Neural progenitor cell (in vitro differentiated cells): ENCODE measurements around the gene FFAR3. TPM values are rescaled to one million over a fixed set of nuclear protein-coding genes. Genes with fewer than 3 reads are reported as not detected.
"Not testable (repeated sequence)": the region's sequence is repeated elsewhere in the genome, so short reads cannot be mapped to it uniquely, and the experiment has no call there.

Experiments used
- DNase-seq: peaks from one replicate; pipeline ENCODE4 v3.0.0-alpha.2; 2016; ENCODE audit warnings: low spot score
- H2AFZ ChIP-seq: fragments of 200-600 bp; sonication (generic); replicated peaks from 2 replicates; pipeline ENCODE4 v1.6.1; 2016; ENCODE audit warnings: antibody characterized with exemption
- H3F3A ChIP-seq: fragments of 200-600 bp; sonication (generic); 2 replicates; pipeline ENCODE4 v1.6.1; 2016; ENCODE audit warnings: antibody characterized with exemption, low read depth
- H3K27ac ChIP-seq: fragments of 200-600 bp; sonication (generic); 2 replicates; pipeline ENCODE4 v1.5.1; 2016; ENCODE audit warnings: mild to moderate bottlenecking
- H3K27me3 ChIP-seq: fragments of 200-600 bp; sonication (generic); 2 replicates; pipeline ENCODE4 v1.6.1; 2016; ENCODE audit warnings: mild to moderate bottlenecking, moderate library complexity
- H3K36me3 ChIP-seq: fragments of 200-600 bp; sonication (generic); 2 replicates; pipeline ENCODE4 v1.5.1; 2016
- H3K4me1 ChIP-seq: fragments of 200-600 bp; sonication (generic); 2 replicates; pipeline ENCODE4 v1.6.1; 2016; ENCODE audit warnings: mixed run types
- H3K4me2 ChIP-seq: fragments of 200-600 bp; sonication (generic); 2 replicates; pipeline ENCODE4 v1.6.1; 2016
- H3K4me3 ChIP-seq: fragments of 200-600 bp; sonication (generic); 2 replicates; pipeline ENCODE4 v1.5.1; 2016
- H3K79me2 ChIP-seq: fragments of 200-600 bp; sonication (generic); 2 replicates; pipeline ENCODE4 v1.6.1; 2016; ENCODE audit warnings: low read depth
- H3K9ac ChIP-seq: fragments of 200-600 bp; sonication (generic); 2 replicates; pipeline ENCODE4 v1.6.1; 2016
- H3K9me3 ChIP-seq: fragments of 200-600 bp; sonication (generic); 2 replicates; pipeline ENCODE4 v1.5.1; 2016; ENCODE audit warnings: low read depth
- H4K20me1 ChIP-seq: fragments of 200-600 bp; sonication (generic); 2 replicates; pipeline ENCODE4 v1.6.1; 2016; ENCODE audit warnings: low read depth
- H3K27ac Mint-ChIP-seq: 3 replicates; pipeline ENCODE4 v1.8.0; 2021; ENCODE audit warnings: mixed read lengths
- H3K27me3 Mint-ChIP-seq: 2 replicates; pipeline ENCODE4 v1.8.0; 2022; ENCODE audit warnings: low read depth, mild to moderate bottlenecking, inconsistent platforms, moderate library complexity, mixed read lengths; ENCODE audit not compliant: insufficient read depth
- H3K36me3 Mint-ChIP-seq: 3 replicates; pipeline ENCODE4 v1.8.0; 2021; ENCODE audit warnings: mixed read lengths
- H3K4me1 Mint-ChIP-seq: 3 replicates; pipeline ENCODE4 v1.8.0; 2021; ENCODE audit warnings: mixed read lengths
- H3K4me3 Mint-ChIP-seq: 3 replicates; pipeline ENCODE4 v1.8.0; 2021; ENCODE audit warnings: mild to moderate bottlenecking, moderate library complexity, mixed read lengths
- H3K9me3 Mint-ChIP-seq: 3 replicates; pipeline ENCODE4 v1.8.0; 2020; ENCODE audit warnings: mixed read lengths
- CTCF ChIP-seq: fragments of 200-600 bp; sonication (generic); IDR thresholded peaks from 2 replicates; pipeline ENCODE4 v1.5.1; 2017; ENCODE audit warnings: antibody characterized with exemption, mild to moderate bottlenecking
- EZH2 ChIP-seq: fragments of 200-600 bp; sonication (generic); IDR thresholded peaks from 2 replicates; pipeline ENCODE4 v1.6.1; 2017; ENCODE audit warnings: antibody characterized with exemption, mild to moderate bottlenecking, moderate library complexity
- EZH2phosphoT487 ChIP-seq: fragments of 200-600 bp; sonication (generic); IDR thresholded peaks from 2 replicates; pipeline ENCODE4 v1.6.1; 2017; ENCODE audit warnings: antibody characterized with exemption
- total RNA-seq: library from RNA; depleted of rRNA; stranded (reverse); fragments of >200 nt; gene quantifications from 2 replicates; pipeline ENCODE4 v1.2.3, GENCODE V29; 2015; ENCODE audit warnings: low replicate concordance

Gene FFAR3
- total RNA-seq, 1 donor from 2014 or later: not detected

GRCh38 chr19:35355791-35356460 lies 2.3 kb upstream of the FFAR3 start:
- Histone ChIP-seq H2AFZ (no peak overlapping the region), H3K9me3 (no peaks in the 10 kb centered on the region), H3K4me2 (no peak overlapping the region), H3K79me2 (no peaks in the 10 kb centered on the region), H3K27me3 (peaks cover 5% of the 10 kb centered on the region), H3K4me3 (no peak overlapping the region), H3F3A (no peaks in the 10 kb centered on the region), H3K4me1 (no peaks in the 10 kb centered on the region), H3K36me3 (no peaks in the 10 kb centered on the region), H4K20me1 (no peaks in the 10 kb centered on the region), H3K9ac (no peak overlapping the region), H3K27ac (no peak overlapping the region)
- Mint-ChIP-seq H3K4me1 (peaks cover 5% of the 10 kb centered on the region), H3K36me3 (no peaks in the 10 kb centered on the region), H3K9me3 (no peaks in the 10 kb centered on the region), H3K4me3 (no peak overlapping the region), H3K27me3 (peaks cover 2% of the 10 kb centered on the region), H3K27ac (no peak overlapping the region)
- no peak for DNase-seq
- no peak for TF ChIP-seq EZH2
- no peak for TF ChIP-seq EZH2phosphoT487
- no peak for TF ChIP-seq CTCF

DNA sequence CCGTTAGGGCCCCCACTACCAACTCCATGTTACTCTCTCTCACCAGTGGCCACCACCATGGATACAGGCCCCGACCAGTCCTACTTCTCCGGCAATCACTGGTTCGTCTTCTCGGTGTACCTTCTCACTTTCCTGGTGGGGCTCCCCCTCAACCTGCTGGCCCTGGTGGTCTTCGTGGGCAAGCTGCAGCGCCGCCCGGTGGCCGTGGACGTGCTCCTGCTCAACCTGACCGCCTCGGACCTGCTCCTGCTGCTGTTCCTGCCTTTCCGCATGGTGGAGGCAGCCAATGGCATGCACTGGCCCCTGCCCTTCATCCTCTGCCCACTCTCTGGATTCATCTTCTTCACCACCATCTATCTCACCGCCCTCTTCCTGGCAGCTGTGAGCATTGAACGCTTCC lies 574 bp downstream of the FFAR3 start:
- H3K4me1 Mint-ChIP-seq, H3K4me2 ChIP-seq, H3K9me3 Mint-ChIP-seq: not testable (repeated sequence)

DNA sequence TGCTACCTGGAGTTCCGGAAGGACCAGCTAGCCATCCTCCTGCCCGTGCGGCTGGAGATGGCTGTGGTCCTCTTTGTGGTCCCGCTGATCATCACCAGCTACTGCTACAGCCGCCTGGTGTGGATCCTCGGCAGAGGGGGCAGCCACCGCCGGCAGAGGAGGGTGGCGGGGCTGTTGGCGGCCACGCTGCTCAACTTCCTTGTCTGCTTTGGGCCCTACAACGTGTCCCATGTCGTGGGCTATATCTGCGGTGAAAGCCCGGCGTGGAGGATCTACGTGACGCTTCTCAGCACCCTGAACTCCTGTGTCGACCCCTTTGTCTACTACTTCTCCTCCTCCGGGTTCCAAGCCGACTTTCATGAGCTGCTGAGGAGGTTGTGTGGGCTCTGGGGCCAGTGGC lies 1.1 kb downstream of the FFAR3 start:
- H3K4me1 Mint-ChIP-seq, H2AFZ ChIP-seq, H3F3A ChIP-seq, H3K27ac Mint-ChIP-seq, H3K4me1 ChIP-seq, H3K9me3 ChIP-seq, DNase-seq, H3K9ac ChIP-seq, H3K4me3 Mint-ChIP-seq, H3K79me2 ChIP-seq, H3K36me3 ChIP-seq, H3K4me3 ChIP-seq, H3K4me2 ChIP-seq, H3K9me3 Mint-ChIP-seq, H3K27me3 Mint-ChIP-seq, H3K27ac ChIP-seq, H3K27me3 ChIP-seq, H4K20me1 ChIP-seq, H3K36me3 Mint-ChIP-seq: not testable (repeated sequence)

More for the DNA sequence above, 574 bp downstream of the FFAR3 start:
- not testable (repeated sequence) for H4K20me1 ChIP-seq, H3K79me2 ChIP-seq, H3K4me3 ChIP-seq, H3K36me3 Mint-ChIP-seq, H3K36me3 ChIP-seq, H3K27me3 ChIP-seq, H3K27ac Mint-ChIP-seq, DNase-seq, H2AFZ ChIP-seq, H3K9me3 ChIP-seq, H3K27me3 Mint-ChIP-seq, H3K9ac ChIP-seq, H3K4me1 ChIP-seq, H3K4me3 Mint-ChIP-seq, H3F3A ChIP-seq, H3K27ac ChIP-seq
- TF ChIP-seq CTCF: peak; percentile 11

- not testable (repeated sequence) for DNase-seq
Observed at GRCh38 chr19:35360081-35360480, 1.8 kb downstream of the FFAR3 start.

More at GRCh38 chr19:35360081-35360480, 1.8 kb downstream of the FFAR3 start:
- not testable (repeated sequence) for H3K27me3 ChIP-seq, H4K20me1 ChIP-seq, H3K9me3 Mint-ChIP-seq, H3K4me2 ChIP-seq, H3K4me3 ChIP-seq, H3F3A ChIP-seq, H3K4me3 Mint-ChIP-seq, H3K36me3 Mint-ChIP-seq, H3K4me1 ChIP-seq, H3K27me3 Mint-ChIP-seq, H2AFZ ChIP-seq, H3K27ac Mint-ChIP-seq, H3K79me2 ChIP-seq, H3K9me3 ChIP-seq, H3K36me3 ChIP-seq, H3K4me1 Mint-ChIP-seq, H3K9ac ChIP-seq, H3K27ac ChIP-seq
